Measurements from ENCODE around the gene FKBP1A.

DNA sequence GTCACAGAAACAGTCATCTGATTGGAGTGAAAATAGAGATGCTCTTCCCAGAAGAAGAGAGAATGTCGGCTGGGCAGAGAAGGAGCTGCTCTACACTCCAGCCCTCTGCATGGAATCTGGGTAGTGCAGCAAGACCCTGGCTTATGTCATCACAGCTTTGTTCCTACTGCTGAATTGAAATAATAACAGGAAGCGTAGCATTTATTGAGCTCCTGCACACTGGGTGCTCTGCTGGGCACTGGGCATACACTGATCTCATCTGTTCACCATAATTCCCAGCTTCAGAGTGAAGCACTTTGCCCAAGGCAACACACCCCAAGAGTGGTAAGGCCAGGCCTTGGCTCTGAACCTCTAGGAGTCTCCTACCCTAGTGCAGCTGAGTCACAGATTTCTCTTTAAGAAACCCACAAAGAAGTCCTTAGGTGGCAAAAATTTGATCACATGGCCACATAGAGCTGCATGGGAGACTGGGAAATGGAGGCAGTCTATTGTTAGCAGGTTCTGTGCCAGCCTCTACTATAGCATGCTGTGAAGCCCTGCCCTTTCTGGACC, 60.0 kb downstream of the FKBP1A start:
- no peak for TF ChIP-seq ZNF274 (IDR thresholded peaks at IDR 0.05; ENCODE audit: low read depth, low read length)
- no peak for TF ChIP-seq YY1 (IDR thresholded peaks at IDR 0.05; ENCODE audit: insufficient read depth, insufficient read length)
- no peak for TF ChIP-seq SUZ12 (IDR thresholded peaks at IDR 0.05; ENCODE audit: extremely low read depth, insufficient read depth, insufficient read length)
